ENCODE data around the gene IGSF9.
A peak's percentile ranks its signal among the peaks of the same experiment; 100 is the strongest.

Gene IGSF9

GRCh38 chr1:159891275-159892157 lies 53.9 kb downstream of the IGSF9 start:
- Histone ChIP-seq H3K9me2 (ENCODE audit: low read depth, low read length) (no peaks in the 10 kb centered on the region), H3K79me2 (ENCODE audit: insufficient read depth, low read length) (no peaks in the 10 kb centered on the region), H3K36me3 (ENCODE audit: insufficient read depth, low read length) (no peaks in the 10 kb centered on the region), H3K9me3 (ENCODE audit: low read length) (no peaks in the 10 kb centered on the region), H4K20me1 (ENCODE audit: insufficient read depth, low read length) (no peaks in the 10 kb centered on the region), H3K9ac (ENCODE audit: low read length) (no peak overlapping the region), H2AFZ (ENCODE audit: low read length) (no peak overlapping the region), H3K27me3 (ENCODE audit: insufficient read depth, low read length) (0 out of 2 replicates have a peak, but pooled peaks cover 3% of the 10 kb centered on the region), H3F3A (ENCODE audit: insufficient read depth, low read length) (no peaks in the 10 kb centered on the region), H3K4me2 (ENCODE audit: low read length) (no peak overlapping the region), H3K4me1 (ENCODE audit: insufficient read depth, low read length, severe bottlenecking) (no peaks in the 10 kb centered on the region), H3K27ac (ENCODE audit: low read depth, low read length, poor library complexity, severe bottlenecking) (no peak overlapping the region), H3K4me3 (ENCODE audit: low read depth, low read length, poor library complexity, severe bottlenecking) (no peak overlapping the region)
- TF ChIP-seq EZH2 (IDR thresholded peaks at IDR 0.05; ENCODE audit: borderline replicate concordance, low read length) (no peak), CTCF (IDR thresholded peaks at IDR 0.05; ENCODE audit: low read length) (peak; percentile 98)

GRCh38 chr1:159890390-159890789 lies 55.0 kb downstream of the IGSF9 start:
- H3K9ac ChIP-seq (ENCODE audit: low read length): no peak overlapping the region
- no peaks in the 10 kb centered on the region for H3K4me1 ChIP-seq (ENCODE audit: insufficient read depth, low read length, severe bottlenecking)
- H3K9me3 ChIP-seq (ENCODE audit: low read length): no peaks in the 10 kb centered on the region
- H3F3A ChIP-seq (ENCODE audit: insufficient read depth, low read length): no peaks in the 10 kb centered on the region
- H3K4me2 ChIP-seq (ENCODE audit: low read length): no peak overlapping the region
- no peak overlapping the region for H2AFZ ChIP-seq (ENCODE audit: low read length)
- H3K27ac ChIP-seq (ENCODE audit: low read depth, low read length, poor library complexity, severe bottlenecking): no peak overlapping the region
- H3K9me2 ChIP-seq (ENCODE audit: low read depth, low read length): no peaks in the 10 kb centered on the region
- no peaks in the 10 kb centered on the region for H3K36me3 ChIP-seq (ENCODE audit: insufficient read depth, low read length)
- H4K20me1 ChIP-seq (ENCODE audit: insufficient read depth, low read length): no peaks in the 10 kb centered on the region
- no peaks in the 10 kb centered on the region for H3K79me2 ChIP-seq (ENCODE audit: insufficient read depth, low read length)
- TF ChIP-seq CTCF (IDR thresholded peaks at IDR 0.05; ENCODE audit: low read length): no peak
- no peak for TF ChIP-seq EZH2 (IDR thresholded peaks at IDR 0.05; ENCODE audit: borderline replicate concordance, low read length)
- 0 out of 2 replicates have a peak, but pooled peaks cover 3% of the 10 kb centered on the region for H3K27me3 ChIP-seq (ENCODE audit: insufficient read depth, low read length)
- H3K4me3 ChIP-seq (ENCODE audit: low read depth, low read length, poor library complexity, severe bottlenecking): no peak overlapping the region

- Histone ChIP-seq H3K4me3 (ENCODE audit: low read depth, low read length, poor library complexity, severe bottlenecking) (no peak overlapping the region), H3K27ac (ENCODE audit: low read depth, low read length, poor library complexity, severe bottlenecking) (no peak overlapping the region), H3K9me2 (ENCODE audit: low read depth, low read length) (no peaks in the 10 kb centered on the region), H3K4me1 (ENCODE audit: insufficient read depth, low read length, severe bottlenecking) (no peaks in the 10 kb centered on the region), H3K27me3 (ENCODE audit: insufficient read depth, low read length) (no peaks in the 10 kb centered on the region), H4K20me1 (ENCODE audit: insufficient read depth, low read length) (no peaks in the 10 kb centered on the region), H3F3A (ENCODE audit: insufficient read depth, low read length) (no peaks in the 10 kb centered on the region), H3K36me3 (ENCODE audit: insufficient read depth, low read length) (no peaks in the 10 kb centered on the region), H3K9ac (ENCODE audit: low read length) (no peak overlapping the region), H2AFZ (ENCODE audit: low read length) (no peak overlapping the region), H3K4me2 (ENCODE audit: low read length) (no peak overlapping the region), H3K79me2 (ENCODE audit: insufficient read depth, low read length) (no peaks in the 10 kb centered on the region), H3K9me3 (ENCODE audit: low read length) (no peaks in the 10 kb centered on the region)
- TF ChIP-seq EZH2 (IDR thresholded peaks at IDR 0.05; ENCODE audit: borderline replicate concordance, low read length) (no peak), CTCF (IDR thresholded peaks at IDR 0.05; ENCODE audit: low read length) (no peak)
Observed at GRCh38 chr1:159889821-159890252, 55.6 kb downstream of the IGSF9 start.
